Stimulated activated CD4-positive, alpha-beta T cell treated with anti-CD3 and anti-CD28 coated beads, Interleukin-2, amount 100 ng/mL, for 4 hours (primary cell): Measurements from ENCODE around the gene STARD10.

Experiments used
- DNase-seq: peaks from one replicate; pipeline ENCODE4 v3.0.0-alpha.2; 2020; ENCODE audit warnings: low read depth

Gene STARD10

DNA sequence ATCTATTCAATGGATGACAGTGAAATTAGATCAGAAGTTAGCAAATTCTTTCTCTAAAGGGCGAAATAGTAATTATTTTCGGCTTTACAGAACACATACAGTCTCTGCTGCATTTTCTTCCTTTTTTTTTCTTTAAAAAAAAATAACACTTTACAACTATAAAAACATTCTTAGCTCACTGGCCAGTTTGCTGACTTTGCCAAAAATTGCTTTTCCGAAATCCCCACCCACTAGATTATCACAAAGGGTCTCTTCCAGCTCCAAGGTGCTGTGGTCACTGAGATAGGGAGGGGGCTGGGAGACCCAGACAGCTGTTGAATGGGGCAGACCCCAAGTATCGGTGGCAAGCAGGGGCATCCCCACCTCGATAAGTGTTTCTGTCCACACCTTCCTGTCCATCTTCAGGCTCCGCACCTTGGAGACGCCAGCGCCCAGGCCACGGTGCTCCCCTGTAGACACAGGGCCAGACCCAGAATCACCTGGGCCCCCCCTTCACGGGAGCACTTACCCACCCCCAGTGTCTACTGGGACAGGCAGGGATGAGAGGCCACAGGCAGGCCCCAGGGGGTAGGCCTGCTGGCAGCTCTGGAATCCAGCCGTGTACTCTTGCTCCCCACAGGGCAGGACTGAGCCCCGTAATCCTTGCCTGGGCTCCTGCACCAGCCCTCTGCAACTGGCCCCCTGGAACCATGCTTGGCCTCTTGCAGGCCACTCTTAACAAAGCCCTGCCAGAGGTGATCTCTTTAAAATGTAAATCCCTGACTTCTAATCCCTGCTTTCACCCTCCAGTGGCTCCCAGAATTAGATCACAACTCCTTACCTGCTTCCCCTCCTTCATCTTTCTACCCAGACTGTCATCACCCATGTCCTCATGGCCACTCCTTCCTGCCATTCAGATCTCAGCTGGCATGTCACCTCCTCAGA lies 88.1 kb downstream of the STARD10 start:
- DNase-seq = no peak

GRCh38 chr11:72704783-72705265 lies 89.0 kb downstream of the STARD10 start:
- DNase-seq = no peak
